Skeletal muscle tissue (tissue), 4 donors: ENCODE measurements around the gene SLC8A2. TPM values are rescaled to one million over a fixed set of nuclear protein-coding genes. Genes with fewer than 3 reads are reported as not detected.

ENCODE experiments used
- H3K27ac ChIP-seq: one replicate; pipeline ENCODE4 v1.7.0; 2013; ENCODE audit warnings: mild to moderate bottlenecking, low read depth, low read length, inconsistent platforms
- H3K27me3 ChIP-seq, 3 donors: one replicate each; pipeline ENCODE4 v1.7.0; 2013; ENCODE audit warnings: low read length in 3 of 3; ENCODE audit not compliant: control insufficient read depth in 3 of 3, insufficient read depth in 3 of 3
- H3K36me3 ChIP-seq, 3 donors: one replicate each; pipeline ENCODE4 v1.7.0; 2013; ENCODE audit warnings: low read length in 3 of 3; ENCODE audit not compliant: control insufficient read depth in 3 of 3, insufficient read depth in 3 of 3
- H3K4me1 ChIP-seq, 3 donors: one replicate each; pipeline ENCODE4 v1.7.0; 2013; ENCODE audit warnings: low read length in 3 of 3, mild to moderate bottlenecking in 3 of 3; ENCODE audit not compliant: control insufficient read depth in 3 of 3, insufficient read depth in 3 of 3
- H3K4me3 ChIP-seq, 3 donors: one replicate each; pipeline ENCODE4 v1.7.0; 2013; ENCODE audit warnings: low read length in 3 of 3
- H3K9ac ChIP-seq, 3 donors: one replicate each; pipeline ENCODE4 v1.7.0; 2013; ENCODE audit warnings: low read length in 3 of 3, mild to moderate bottlenecking in 3 of 3, moderate library complexity in 2 of 3, low read depth in 1 of 3
- H3K9me3 ChIP-seq, 3 donors: one replicate each; pipeline ENCODE4 v1.7.0; 2013; ENCODE audit warnings: low read length in 3 of 3; ENCODE audit not compliant: control insufficient read depth in 3 of 3
- total RNA-seq: library from RNA; depleted of rRNA; stranded (reverse); fragments of >200 nt; gene quantifications from one replicate; pipeline ENCODE4 v1.2.3, GENCODE V29; 2014
- donor health status: Osteomylitis.

SLC8A2 gene
- total RNA-seq, 1 donor from 2014 or later = under 0.01 TPM

- peaks cover 0 to 4% (median 0%) of the 10 kb centered on the region in 3 donors for H3K36me3 ChIP-seq
- peak overlapping the region; percentile 60 to 100 (median 100) for H3K9ac ChIP-seq
- H3K27ac ChIP-seq = peak overlapping the region; percentile 100
- H3K9me3 ChIP-seq = no peaks in the 10 kb centered on the region
- H3K4me3 ChIP-seq = peak overlapping the region; percentile 32 to 45 (median 38)
- H3K27me3 ChIP-seq = no peaks in the 10 kb centered on the region
- peaks cover 69 to 85% (median 78%) of the 10 kb centered on the region in 3 donors for H3K4me1 ChIP-seq
Observed at GRCh38 chr19:47511681-47512080, 40.0 kb upstream of the SLC8A2 start.

GRCh38 chr19:47511128-47511517 lies 39.4 kb upstream of the SLC8A2 start:
- Histone ChIP-seq H3K27ac (peak overlapping the region; percentile 100), H3K9ac (peak overlapping the region in 2 of 3 donors; percentile 100), H3K4me3 (peak overlapping the region; percentile 12 to 54 (median 32)), H3K27me3 (no peaks in the 10 kb centered on the region), H3K4me1 (peaks cover 74 to 89% (median 83%) of the 10 kb centered on the region in 3 donors), H3K9me3 (no peaks in the 10 kb centered on the region), H3K36me3 (peaks cover 0 to 4% (median 0%) of the 10 kb centered on the region in 3 donors)

GRCh38 chr19:47510516-47511127 lies 38.9 kb upstream of the SLC8A2 start:
- Histone ChIP-seq H3K9me3 (no peaks in the 10 kb centered on the region), H3K4me3 (peak overlapping the region in 2 of 3 donors; percentile 12 to 54), H3K9ac (peak overlapping the region; percentile 47 to 100 (median 100)), H3K27me3 (no peaks in the 10 kb centered on the region), H3K36me3 (peaks cover 0 to 4% (median 0%) of the 10 kb centered on the region in 3 donors), H3K27ac (peak overlapping the region; percentile 100), H3K4me1 (peaks cover 79 to 90% (median 86%) of the 10 kb centered on the region in 3 donors)

GRCh38 chr19:47509973-47510372 lies 38.3 kb upstream of the SLC8A2 start:
- Histone ChIP-seq H3K27me3 (no peaks in the 10 kb centered on the region), H3K36me3 (peaks cover 0 to 7% (median 0%) of the 10 kb centered on the region in 3 donors), H3K4me1 (peaks cover 86 to 96% (median 91%) of the 10 kb centered on the region in 3 donors), H3K9me3 (no peaks in the 10 kb centered on the region), H3K9ac (peak overlapping the region; percentile 47 to 100 (median 51)), H3K27ac (peak overlapping the region; percentile 100), H3K4me3 (peak overlapping the region; percentile 5 to 58 (median 38))

GRCh38 chr19:47509170-47509847 lies 37.6 kb upstream of the SLC8A2 start:
- Histone ChIP-seq H3K36me3 (peaks cover 0 to 3% (median 1%) of the 10 kb centered on the region in 3 donors), H3K27ac (peak overlapping the region; percentile 100), H3K9ac (peak overlapping the region; percentile 47 to 100 (median 51)), H3K4me1 (peaks cover 88 to 98% (median 94%) of the 10 kb centered on the region in 3 donors), H3K9me3 (no peaks in the 10 kb centered on the region), H3K4me3 (peak overlapping the region; percentile 5 to 58 (median 38)), H3K27me3 (no peaks in the 10 kb centered on the region)

GRCh38 chr19:47508721-47509120 lies 37.0 kb upstream of the SLC8A2 start:
- Histone ChIP-seq H3K27ac (peak overlapping the region; percentile 97), H3K4me3 (no peak overlapping the region), H3K9ac (peak overlapping the region in 2 of 3 donors; percentile 17 to 87), H3K27me3 (no peaks in the 10 kb centered on the region), H3K4me1 (peaks cover 88 to 98% (median 93%) of the 10 kb centered on the region in 3 donors), H3K36me3 (peaks cover 1 to 7% (median 4%) of the 10 kb centered on the region in 3 donors), H3K9me3 (no peaks in the 10 kb centered on the region)

GRCh38 chr19:47507924-47508553 lies 36.3 kb upstream of the SLC8A2 start:
- Histone ChIP-seq H3K9ac (peak overlapping the region; percentile 61 to 87 (median 71)), H3K27me3 (no peaks in the 10 kb centered on the region), H3K36me3 (peaks cover 6 to 14% (median 7%) of the 10 kb centered on the region in 3 donors), H3K4me3 (peak overlapping the region in 2 of 3 donors; percentile 29 to 53), H3K9me3 (no peaks in the 10 kb centered on the region), H3K4me1 (peaks cover 81 to 96% (median 95%) of the 10 kb centered on the region in 3 donors), H3K27ac (peak overlapping the region; percentile 97)

GRCh38 chr19:47507012-47507411 lies 35.3 kb upstream of the SLC8A2 start:
- H3K27me3 ChIP-seq = no peaks in the 10 kb centered on the region
- peak overlapping the region; percentile 66 to 87 (median 71) for H3K9ac ChIP-seq
- H3K9me3 ChIP-seq = no peaks in the 10 kb centered on the region
- H3K36me3 ChIP-seq = peaks cover 9 to 18% (median 10%) of the 10 kb centered on the region in 3 donors
- peak overlapping the region; percentile 97 for H3K27ac ChIP-seq
- H3K4me1 ChIP-seq = peaks cover 71 to 90% (median 85%) of the 10 kb centered on the region in 3 donors
- H3K4me3 ChIP-seq = peak overlapping the region; percentile 32 to 58 (median 53)

- Histone ChIP-seq H3K4me3 (peak overlapping the region; percentile 16 to 58 (median 53)), H3K9ac (peak overlapping the region; percentile 66 to 87 (median 71)), H3K27me3 (no peaks in the 10 kb centered on the region), H3K27ac (peak overlapping the region; percentile 97), H3K36me3 (peaks cover 9 to 20% (median 12%) of the 10 kb centered on the region in 3 donors), H3K9me3 (no peaks in the 10 kb centered on the region), H3K4me1 (peaks cover 68 to 87% (median 84%) of the 10 kb centered on the region in 3 donors)
Observed at GRCh38 chr19:47506459-47506858, 34.8 kb upstream of the SLC8A2 start.
